Activated naive CD4-positive, alpha-beta T cell treated with Interleukin-2 at 50 U/mL for 16 hours (primary cell): Measurements from ENCODE around the gene AGRN.
"Not testable (repeated sequence)": the region's sequence is repeated elsewhere in the genome, so short reads cannot be mapped to it uniquely, and the experiment has no call there.

ENCODE experiments used
- DNase-seq: peaks from one replicate; pipeline ENCODE4 v3.0.0-alpha.2; 2020

The AGRN gene

DNA sequence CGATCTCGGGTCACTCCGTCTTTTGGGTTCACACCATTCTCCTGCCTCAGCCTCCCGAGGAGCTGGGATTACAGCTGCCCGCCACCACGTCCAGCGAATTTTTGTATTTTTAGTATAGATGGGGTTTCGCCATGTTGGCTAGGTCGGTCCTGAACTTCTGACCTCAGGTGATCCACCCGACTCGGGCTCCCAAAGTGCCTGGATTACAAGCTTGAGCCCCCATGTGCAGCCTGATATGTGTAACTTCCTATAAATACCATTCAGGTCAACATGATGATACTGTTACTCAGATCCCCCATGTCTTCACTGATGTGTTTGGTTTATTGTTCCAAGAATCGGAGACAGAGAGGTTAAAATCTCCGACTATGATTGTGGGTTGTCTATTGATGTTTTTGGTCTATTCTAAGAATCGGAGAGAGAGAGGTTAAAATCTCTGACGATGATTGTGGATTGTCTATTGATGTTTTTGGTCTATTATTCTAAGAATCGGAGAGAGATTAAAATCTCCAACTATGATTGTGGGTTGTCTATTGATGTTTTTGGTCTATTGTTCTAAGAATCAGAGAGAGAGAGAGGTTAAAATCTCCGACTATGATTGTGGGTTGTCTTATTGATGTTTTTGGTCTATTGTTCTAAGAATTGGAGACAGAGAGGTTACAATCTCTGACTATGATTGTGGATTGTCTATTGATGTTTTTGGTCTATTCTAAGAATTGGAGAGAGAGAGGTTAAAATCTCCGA is 78.9 kb downstream of the AGRN start:
- no peak for DNase-seq

DNA sequence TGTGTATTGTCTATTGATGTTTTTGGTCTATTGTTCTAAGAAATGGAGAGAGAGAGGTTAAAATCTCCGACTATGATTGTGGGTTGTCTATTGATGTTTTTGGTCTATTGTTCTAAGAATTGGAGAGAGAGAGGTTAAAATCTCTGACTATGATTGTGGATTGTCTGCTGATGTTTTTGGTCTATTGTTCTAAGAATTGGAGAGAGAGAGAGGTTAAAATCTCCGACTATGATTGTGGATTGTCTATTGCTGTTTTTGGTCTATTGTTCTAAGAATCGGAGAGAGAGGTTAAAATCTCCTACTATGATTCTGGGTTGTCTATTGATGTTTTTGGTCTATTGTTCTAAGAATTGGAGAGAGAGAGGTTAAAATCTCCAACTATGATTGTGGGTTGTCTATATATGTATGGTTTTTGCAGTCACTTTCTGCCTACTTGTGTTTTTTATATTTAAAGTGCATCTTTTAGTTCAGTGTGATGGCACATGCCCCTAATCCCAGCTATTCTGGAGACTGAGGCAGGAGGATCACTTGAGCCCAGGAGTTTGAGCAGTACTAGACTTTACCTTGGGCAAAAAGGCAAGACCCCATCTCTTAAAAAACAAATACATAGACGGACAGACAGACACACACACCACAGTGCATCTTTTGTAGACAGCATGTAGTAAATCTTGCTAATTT is 79.7 kb downstream of the AGRN start:
- no peak for DNase-seq

DNA sequence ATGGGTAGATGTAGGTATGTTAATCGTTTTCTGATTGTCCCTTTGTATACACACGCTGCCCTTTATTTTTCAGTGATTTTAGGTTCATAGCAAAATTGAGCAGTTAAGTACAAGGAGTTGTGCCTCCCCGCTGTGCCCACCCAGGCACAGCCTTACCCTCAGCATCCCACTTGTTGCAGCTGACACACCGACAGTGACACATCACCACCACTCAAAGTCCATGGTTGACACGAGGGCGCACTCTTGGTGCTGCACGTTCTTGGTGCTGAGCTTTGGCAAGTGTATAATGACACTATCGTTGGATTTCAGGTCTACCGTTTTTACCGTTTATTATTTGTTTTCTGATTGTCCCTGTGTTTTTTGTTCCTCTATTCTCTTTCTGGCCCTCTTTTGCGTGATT is 80.4 kb downstream of the AGRN start:
- no peak for DNase-seq

DNA sequence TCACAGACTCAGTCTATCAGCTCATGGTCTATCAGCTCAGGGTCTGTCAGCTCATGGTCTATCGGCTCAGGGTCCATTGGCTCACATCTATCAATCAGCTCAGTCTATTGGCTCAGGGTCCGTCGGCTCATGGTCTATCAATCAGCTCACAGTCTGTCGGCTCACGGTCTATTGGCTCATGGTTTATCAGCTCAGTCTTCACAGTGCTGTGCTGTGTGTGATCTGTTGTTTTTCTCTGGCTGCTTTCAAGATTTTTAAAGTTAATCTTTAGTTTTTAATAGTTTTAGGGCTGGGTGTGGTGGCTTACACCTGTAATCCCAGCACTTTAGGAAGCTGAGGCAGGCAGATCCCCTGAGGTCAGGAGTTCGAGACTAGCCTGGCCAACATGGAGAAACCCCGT is 81.6 kb downstream of the AGRN start:
- DNase-seq = no peak

DNA sequence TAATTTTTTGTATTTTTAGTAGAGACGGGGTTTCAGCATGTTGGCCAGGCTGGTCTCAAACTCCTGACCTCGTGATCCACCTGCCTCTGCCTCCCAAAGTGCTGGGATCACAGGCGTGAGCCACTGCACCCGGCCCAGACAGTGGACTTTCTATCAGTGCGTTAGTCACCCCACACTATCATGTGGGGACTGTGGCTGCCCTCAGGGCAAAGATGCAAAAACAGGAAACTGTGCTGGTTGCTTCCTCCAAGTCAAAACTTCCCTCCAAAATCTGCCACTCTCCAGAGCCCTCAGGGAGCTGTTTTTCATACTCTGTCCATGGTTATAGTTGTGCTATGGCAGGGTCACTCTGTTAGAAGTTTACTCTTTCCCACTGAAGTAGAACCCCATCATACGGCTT is 84.2 kb downstream of the AGRN start:
- DNase-seq = not testable (repeated sequence)
